Activated naive CD8-positive, alpha-beta T cell treated with anti-CD3 and anti-CD28 coated beads for 36 hours (primary cell): ENCODE results near the gene CMKLR1. TPM values are rescaled to one million over a fixed set of nuclear protein-coding genes. Genes with fewer than 3 reads are reported as not detected.

Experiments
- DNase-seq: peaks from one replicate; pipeline ENCODE4 v3.0.0; 2021
- H3K27ac Mint-ChIP-seq: one replicate; pipeline ENCODE4 v1.8.0; 2022; ENCODE audit warnings: mild to moderate bottlenecking, moderate library complexity, mixed read lengths
- H3K27me3 Mint-ChIP-seq: one replicate; pipeline ENCODE4 v1.8.0; 2022; ENCODE audit warnings: mild to moderate bottlenecking, mixed read lengths
- H3K36me3 Mint-ChIP-seq: one replicate; pipeline ENCODE4 v1.8.0; 2021; ENCODE audit warnings: mild to moderate bottlenecking, mixed read lengths
- H3K4me1 Mint-ChIP-seq: one replicate; pipeline ENCODE4 v1.8.0; 2021; ENCODE audit warnings: mixed read lengths
- H3K4me3 Mint-ChIP-seq: one replicate; pipeline ENCODE4 v1.8.0; 2022; ENCODE audit warnings: mild to moderate bottlenecking, moderate library complexity, mixed read lengths
- H3K9me3 Mint-ChIP-seq: one replicate; pipeline ENCODE4 v1.8.0; 2022; ENCODE audit warnings: mixed read lengths
- total RNA-seq, 2 experiments: library from RNA; stranded (reverse); gene quantifications; one replicate each; pipeline ENCODE4 v1.2.3, GENCODE V29; 2021

CMKLR1 gene
- total RNA-seq, 2 experiments from 2014 or later = not detected

DNA sequence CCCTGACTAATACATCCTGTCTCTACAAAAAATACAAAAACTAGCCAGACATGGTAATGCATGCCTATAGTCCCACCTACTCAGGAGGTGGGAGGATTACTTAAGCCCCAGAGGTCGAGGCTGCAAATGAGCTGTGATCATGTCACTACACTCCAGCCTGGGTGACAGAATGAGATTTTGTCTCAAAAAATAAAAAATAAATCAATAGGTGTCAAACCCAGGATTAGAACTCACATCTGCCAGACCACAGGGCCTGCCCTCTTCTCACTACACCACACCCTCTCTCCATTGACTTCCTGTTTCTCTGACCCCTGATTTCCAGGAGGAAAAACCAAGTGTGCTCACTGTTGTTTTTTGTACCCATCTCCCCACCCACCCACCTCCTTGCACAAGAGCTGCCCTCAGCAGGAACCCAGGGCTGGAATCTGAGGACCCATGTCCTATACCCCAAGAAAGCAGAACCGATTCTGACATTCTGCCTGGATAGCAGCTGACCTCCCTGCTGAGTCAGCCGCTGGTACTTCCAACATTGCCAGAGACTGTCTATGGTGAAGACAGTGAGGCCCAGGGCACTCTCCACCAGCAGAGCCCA is 6.2 kb downstream of the CMKLR1 start:
- no peak for DNase-seq
- no peak overlapping the region for H3K27ac Mint-ChIP-seq
- no peak overlapping the region for H3K4me3 Mint-ChIP-seq
- peaks cover 7% of the 10 kb centered on the region for H3K27me3 Mint-ChIP-seq
- H3K4me1 Mint-ChIP-seq = peaks cover 4% of the 10 kb centered on the region
- no peaks in the 10 kb centered on the region for H3K9me3 Mint-ChIP-seq
- H3K36me3 Mint-ChIP-seq = no peaks in the 10 kb centered on the region

DNA sequence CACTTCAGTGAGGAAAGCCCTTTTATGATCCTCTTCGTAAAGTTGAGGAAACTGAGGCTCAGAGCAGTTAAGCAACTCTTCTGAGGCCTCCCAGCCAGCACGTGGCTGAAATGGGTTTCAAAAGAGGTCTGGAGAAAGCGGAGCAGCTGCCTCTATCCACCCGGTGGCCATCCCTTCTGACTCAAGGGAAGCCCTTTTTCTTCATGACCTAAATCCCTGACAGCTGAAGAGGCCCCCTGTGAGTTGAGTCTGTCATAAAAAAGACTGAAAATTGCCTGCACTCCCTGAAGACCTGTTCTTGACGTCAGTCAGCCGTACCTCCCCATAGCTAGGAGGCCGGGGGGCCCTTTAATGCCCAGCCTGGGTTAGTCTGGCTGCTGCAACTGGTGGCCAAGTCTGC is 10.7 kb downstream of the CMKLR1 start:
- Mint-ChIP-seq H3K4me3 (no peak overlapping the region), H3K9me3 (no peaks in the 10 kb centered on the region)

DNA sequence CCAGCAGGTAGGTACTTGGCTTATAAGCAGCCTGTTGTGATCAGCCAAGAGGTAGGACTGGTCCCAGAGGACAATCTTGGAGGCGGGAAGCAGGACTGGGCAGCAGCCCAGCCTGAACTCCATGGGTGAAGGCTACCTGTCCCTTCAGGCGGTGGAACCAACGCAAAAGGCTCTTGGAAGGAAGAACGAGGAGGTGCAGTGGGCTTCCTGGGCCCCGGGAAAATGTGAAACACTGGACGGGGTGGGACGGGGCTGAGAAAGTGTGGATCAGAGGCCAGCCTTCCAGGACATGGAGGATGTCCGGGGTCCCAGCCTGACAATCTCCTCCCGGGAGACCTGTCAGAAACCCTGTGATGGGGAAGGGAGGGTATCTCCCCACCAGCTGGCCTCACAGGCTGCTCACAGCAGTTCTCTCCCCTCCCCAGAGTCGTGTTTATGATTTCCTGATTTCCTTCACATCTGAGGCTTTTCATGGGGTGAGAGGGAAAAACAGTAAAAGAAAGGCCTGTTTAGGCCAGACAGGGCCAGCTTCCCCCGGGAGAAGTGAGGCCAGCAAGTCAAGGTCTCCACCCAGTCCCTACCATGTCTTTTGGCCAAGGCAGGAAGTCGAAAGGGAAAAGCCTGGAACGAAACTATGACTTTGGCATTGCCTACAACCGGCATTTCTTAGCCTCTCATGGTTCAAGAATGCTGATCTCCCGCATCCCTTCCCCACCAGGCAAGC is 11.3 kb downstream of the CMKLR1 start:
- no peaks in the 10 kb centered on the region for H3K9me3 Mint-ChIP-seq
- H3K4me1 Mint-ChIP-seq = no peaks in the 10 kb centered on the region
- H3K27ac Mint-ChIP-seq = no peak overlapping the region
- H3K27me3 Mint-ChIP-seq = no peaks in the 10 kb centered on the region
- no peak for DNase-seq
- no peaks in the 10 kb centered on the region for H3K36me3 Mint-ChIP-seq
- no peak overlapping the region for H3K4me3 Mint-ChIP-seq

More for the DNA sequence above, 10.7 kb downstream of the CMKLR1 start:
- Mint-ChIP-seq H3K27me3 (no peaks in the 10 kb centered on the region), H3K36me3 (no peaks in the 10 kb centered on the region), H3K27ac (no peak overlapping the region), H3K4me1 (no peaks in the 10 kb centered on the region)
- no peak for DNase-seq

DNA sequence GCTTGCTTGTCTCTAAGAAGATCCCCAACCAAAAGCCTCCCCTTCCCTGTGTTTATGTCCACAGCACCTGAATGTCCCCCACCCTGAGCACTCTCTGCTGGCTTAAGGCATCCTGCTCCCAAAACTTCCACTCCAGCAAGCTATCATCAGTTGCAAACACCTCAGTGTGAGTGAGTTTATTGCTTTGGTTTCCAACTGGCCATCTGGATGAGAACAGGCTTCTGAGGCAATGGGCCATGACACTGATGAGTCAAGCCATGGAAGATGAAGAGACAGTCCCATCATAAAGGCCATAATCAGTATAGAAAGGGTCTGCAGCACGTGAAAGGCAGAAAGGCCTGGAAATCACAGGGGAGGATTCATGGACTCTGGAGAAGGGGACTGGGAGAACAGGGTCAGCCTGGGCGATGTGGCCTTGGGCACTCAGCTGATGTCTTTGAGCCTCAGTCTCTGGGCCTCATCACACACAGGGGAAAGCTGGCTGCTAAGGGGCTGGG is 12.8 kb downstream of the CMKLR1 start:
- H3K27ac Mint-ChIP-seq = no peak overlapping the region
- no peaks in the 10 kb centered on the region for H3K4me1 Mint-ChIP-seq
- no peak overlapping the region for H3K4me3 Mint-ChIP-seq
- H3K36me3 Mint-ChIP-seq = no peaks in the 10 kb centered on the region
- no peaks in the 10 kb centered on the region for H3K9me3 Mint-ChIP-seq
- no peaks in the 10 kb centered on the region for H3K27me3 Mint-ChIP-seq
- DNase-seq = no peak

DNA sequence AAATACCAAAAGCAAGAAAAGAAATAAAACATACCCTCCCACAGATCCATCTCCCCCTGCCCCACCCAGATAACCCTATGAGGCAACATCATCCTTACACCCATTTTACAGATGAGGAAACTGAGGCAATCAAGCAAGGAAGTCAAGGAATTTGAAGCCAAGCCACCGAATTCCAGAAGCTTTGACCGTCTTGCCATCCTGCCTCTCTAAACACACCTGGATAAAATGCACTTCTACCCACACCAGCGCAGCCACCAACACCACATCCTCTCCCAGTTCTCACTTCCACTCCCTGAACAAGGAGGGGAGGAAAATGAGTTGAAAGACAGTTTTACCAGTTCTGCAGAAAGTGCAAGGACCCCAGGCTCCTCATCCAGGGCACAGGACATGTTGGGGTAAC is 13.6 kb downstream of the CMKLR1 start:
- Mint-ChIP-seq H3K27ac (no peak overlapping the region), H3K4me1 (no peaks in the 10 kb centered on the region), H3K27me3 (no peaks in the 10 kb centered on the region), H3K9me3 (no peaks in the 10 kb centered on the region), H3K4me3 (no peak overlapping the region), H3K36me3 (no peaks in the 10 kb centered on the region)
- no peak for DNase-seq

DNA sequence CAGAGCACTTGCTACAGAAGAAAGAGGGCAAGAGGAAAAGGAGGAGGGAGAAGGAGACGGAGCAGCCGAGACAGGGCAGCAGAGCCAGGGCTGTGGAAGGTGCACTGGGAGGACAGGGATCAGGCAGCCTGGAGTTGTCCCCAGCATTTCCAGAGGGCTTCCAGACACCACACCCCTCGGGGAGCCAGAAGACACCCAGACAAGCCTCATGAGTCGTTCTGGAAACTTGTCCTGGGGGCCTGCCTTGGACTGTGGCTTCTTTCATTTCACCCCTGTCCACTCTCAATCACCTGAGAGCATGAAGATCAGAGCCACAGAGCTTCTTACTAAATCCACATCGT is 14.1 kb downstream of the CMKLR1 start:
- Mint-ChIP-seq H3K4me1 (no peaks in the 10 kb centered on the region), H3K4me3 (no peak overlapping the region), H3K27ac (no peak overlapping the region), H3K9me3 (no peaks in the 10 kb centered on the region), H3K27me3 (no peaks in the 10 kb centered on the region), H3K36me3 (no peaks in the 10 kb centered on the region)
- DNase-seq = no peak

DNA sequence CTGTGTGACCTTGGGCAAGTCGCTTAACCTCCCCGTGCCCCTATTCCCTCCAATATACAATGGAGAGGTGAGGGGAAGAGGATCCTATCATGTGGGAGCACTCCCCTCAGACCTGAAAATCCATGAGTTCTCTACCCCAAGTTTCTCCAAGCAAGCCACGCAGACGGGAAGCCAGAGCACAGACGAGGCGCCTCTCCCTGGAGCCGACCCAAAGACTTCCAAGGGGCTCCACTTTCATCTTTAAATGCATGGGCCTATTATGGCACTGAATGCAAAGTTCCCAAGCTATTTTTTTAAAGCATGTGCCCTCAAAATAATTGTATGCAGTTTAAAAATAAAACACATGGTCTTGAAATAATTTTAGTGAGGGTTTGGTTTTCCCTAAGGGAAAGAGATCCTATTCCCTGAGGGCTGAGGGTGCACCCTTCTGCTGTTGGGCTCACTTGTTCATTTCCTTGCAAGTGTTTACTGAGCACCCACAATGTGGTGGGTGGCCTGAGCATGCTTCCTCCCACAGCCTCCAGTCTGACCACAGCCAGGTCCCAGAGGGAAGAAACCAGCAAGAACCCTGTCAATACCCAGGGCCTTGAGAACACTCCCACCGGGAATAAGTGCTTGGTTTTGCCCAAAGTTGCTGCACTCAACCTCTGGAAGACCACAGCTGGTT is 14.6 kb downstream of the CMKLR1 start:
- H3K4me3 Mint-ChIP-seq = no peak overlapping the region
- H3K9me3 Mint-ChIP-seq = no peaks in the 10 kb centered on the region
- no peak overlapping the region for H3K27ac Mint-ChIP-seq

DNA sequence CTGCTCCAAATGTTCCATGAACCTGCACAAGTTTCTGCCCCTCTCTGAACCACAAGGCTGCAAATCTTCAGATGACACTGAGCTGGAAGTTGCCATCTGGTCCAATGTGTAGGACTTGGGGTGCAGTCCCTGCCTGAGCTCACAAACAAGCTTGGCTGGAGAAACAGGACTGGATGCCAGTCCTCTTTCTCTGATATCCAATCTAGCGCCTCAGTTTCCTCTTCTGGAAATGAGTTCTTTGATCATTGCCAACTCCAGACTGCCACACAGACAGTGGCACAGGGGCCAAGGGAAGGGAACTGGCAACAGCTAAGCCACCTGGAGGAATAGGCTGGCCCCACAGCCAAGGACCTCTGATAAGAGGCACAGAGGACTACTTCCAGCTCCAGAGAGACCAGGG is 15.5 kb downstream of the CMKLR1 start:
- DNase-seq = no peak
- H3K4me1 Mint-ChIP-seq = no peaks in the 10 kb centered on the region
- no peaks in the 10 kb centered on the region for H3K27me3 Mint-ChIP-seq
- peaks cover 1% of the 10 kb centered on the region for H3K9me3 Mint-ChIP-seq
- no peak overlapping the region for H3K4me3 Mint-ChIP-seq
- no peaks in the 10 kb centered on the region for H3K36me3 Mint-ChIP-seq
- no peak overlapping the region for H3K27ac Mint-ChIP-seq

More for the DNA sequence above, 14.6 kb downstream of the CMKLR1 start:
- Mint-ChIP-seq H3K4me1 (no peaks in the 10 kb centered on the region), H3K27me3 (no peaks in the 10 kb centered on the region), H3K36me3 (no peaks in the 10 kb centered on the region)
- DNase-seq = no peak

DNA sequence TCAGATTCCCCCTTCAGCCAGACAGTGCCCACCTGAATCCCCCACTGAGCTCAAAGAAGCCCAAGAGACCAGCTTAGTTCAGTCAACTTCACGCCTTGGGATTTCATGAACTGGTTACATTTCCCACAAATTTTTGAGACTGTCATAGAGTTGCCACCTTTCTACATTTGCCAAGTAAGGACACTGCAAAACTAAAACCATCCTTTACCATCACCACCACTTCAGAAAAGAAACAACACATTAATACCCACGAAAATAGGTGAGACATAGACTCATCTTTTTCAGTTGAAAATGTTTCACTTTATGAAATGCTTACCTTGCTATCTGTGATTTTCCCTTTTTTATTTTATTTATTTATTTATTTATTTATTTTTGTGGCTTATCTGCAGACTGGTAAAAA is 16.1 kb downstream of the CMKLR1 start:
- no peak overlapping the region for H3K27ac Mint-ChIP-seq
- H3K4me3 Mint-ChIP-seq = no peak overlapping the region
- no peaks in the 10 kb centered on the region for H3K4me1 Mint-ChIP-seq
- no peaks in the 10 kb centered on the region for H3K36me3 Mint-ChIP-seq
- no peak for DNase-seq
- peaks cover 1% of the 10 kb centered on the region for H3K9me3 Mint-ChIP-seq
- no peaks in the 10 kb centered on the region for H3K27me3 Mint-ChIP-seq

DNA sequence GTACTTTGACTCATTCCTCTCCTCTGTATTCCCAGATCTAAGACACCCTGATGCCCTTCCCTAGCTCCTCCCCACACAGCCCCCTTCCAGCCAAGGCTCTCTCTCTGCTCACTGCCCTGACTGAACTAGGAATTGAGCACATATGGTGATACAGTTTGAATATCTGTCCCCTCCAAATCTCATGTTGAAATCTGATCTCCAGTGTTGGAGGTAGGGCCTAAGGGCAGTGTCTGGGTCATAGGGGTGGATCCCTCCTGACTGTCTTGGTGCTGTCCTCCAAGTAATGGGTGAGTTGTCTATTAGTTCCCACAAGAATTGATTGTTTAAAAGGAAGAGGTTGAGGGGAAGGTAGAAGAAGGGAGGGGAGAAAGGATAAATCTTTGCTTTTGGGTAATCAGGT is 17.4 kb downstream of the CMKLR1 start:
- no peaks in the 10 kb centered on the region for H3K27me3 Mint-ChIP-seq
- H3K9me3 Mint-ChIP-seq = peaks cover 1% of the 10 kb centered on the region
- H3K4me3 Mint-ChIP-seq = no peak overlapping the region
- no peaks in the 10 kb centered on the region for H3K36me3 Mint-ChIP-seq
- DNase-seq = no peak
- no peak overlapping the region for H3K27ac Mint-ChIP-seq
- H3K4me1 Mint-ChIP-seq = no peaks in the 10 kb centered on the region

DNA sequence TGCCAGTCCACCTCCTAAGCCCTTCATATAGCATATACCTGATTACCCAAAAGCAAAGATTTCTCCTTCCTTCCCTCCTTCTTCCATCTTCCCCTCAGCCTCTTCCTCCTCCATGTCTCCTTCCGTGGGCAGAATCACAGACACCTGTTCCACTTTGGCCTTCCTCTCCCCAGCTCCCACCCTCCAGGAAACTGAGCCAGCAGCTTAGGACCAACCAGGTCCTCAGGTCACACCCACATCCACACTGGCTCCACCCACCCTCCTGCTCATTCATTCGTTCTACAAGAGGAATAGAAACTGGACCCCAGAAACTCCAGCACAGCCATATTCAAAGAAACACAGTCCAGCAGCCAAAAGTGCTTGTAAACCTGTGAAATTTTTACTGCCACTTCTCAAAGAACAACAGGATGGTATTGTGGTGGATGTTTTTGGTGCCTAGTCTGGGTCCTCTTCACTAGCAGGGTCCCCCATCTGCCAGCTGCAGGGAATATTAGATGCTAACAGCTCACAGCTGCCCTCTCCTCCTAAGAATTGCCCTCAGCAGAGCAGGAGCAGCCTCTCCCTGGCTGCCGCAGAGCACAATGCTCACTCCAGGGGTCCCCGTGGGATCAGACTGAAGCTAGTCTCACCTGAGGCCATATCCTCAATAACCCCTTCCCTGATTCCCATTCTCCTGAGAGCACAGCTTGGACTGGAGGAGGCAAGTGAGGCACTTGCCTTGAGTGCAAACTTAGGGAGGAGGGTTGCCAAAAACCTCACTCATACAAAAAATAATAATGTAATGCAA is 18.4 kb downstream of the CMKLR1 start:
- Mint-ChIP-seq H3K4me3 (no peak overlapping the region), H3K36me3 (no peaks in the 10 kb centered on the region), H3K27me3 (no peaks in the 10 kb centered on the region), H3K9me3 (peaks cover 1% of the 10 kb centered on the region), H3K4me1 (no peaks in the 10 kb centered on the region), H3K27ac (no peak overlapping the region)
- DNase-seq = no peak

DNA sequence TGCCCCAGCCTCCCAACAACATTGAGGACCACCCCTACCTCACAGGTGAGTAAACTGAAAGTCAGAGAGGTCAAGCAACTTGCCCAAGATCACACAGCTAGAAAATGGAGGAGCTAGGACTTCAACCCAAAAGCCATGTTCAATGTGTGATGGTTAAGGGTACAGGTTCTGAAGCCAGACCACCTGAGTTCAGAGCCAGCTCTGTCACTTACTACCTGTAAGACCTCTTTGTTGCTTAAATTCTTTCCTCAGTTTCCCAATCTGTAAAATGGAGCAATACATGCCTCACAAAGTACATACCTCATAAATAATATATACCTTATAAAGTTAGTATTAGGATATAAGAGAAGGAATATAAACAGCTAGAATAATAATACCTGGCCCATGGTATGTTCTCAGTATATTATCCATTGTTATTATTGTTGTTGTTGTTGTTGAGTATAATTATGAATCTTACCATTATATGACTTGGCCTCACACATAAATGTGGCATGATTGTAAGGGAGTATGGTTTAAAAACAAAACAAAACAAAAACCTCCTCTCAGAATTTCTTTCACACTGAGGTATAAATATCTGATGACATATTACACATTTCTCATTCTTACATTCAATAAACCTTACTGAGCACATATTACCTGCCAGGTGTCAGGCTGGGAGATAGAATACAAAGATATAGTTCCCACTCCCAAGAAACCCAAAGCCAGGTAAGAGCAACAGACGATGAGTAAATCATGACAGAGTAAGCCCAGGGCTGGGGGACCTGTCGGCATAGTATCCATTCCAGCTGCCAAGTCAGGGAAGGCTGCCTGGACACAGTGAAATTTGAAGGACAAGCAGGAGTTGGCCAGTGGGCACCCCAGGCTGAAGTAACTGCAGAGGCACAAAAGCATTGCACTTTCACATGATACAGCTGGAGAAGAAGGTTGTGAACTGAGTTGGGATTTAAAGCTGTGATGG is 19.6 kb downstream of the CMKLR1 start:
- no peaks in the 10 kb centered on the region for H3K4me1 Mint-ChIP-seq
- no peaks in the 10 kb centered on the region for H3K27me3 Mint-ChIP-seq
- peaks cover 1% of the 10 kb centered on the region for H3K9me3 Mint-ChIP-seq
- H3K4me3 Mint-ChIP-seq = no peak overlapping the region
- no peak overlapping the region for H3K27ac Mint-ChIP-seq
- no peak for DNase-seq
- H3K36me3 Mint-ChIP-seq = no peaks in the 10 kb centered on the region

DNA sequence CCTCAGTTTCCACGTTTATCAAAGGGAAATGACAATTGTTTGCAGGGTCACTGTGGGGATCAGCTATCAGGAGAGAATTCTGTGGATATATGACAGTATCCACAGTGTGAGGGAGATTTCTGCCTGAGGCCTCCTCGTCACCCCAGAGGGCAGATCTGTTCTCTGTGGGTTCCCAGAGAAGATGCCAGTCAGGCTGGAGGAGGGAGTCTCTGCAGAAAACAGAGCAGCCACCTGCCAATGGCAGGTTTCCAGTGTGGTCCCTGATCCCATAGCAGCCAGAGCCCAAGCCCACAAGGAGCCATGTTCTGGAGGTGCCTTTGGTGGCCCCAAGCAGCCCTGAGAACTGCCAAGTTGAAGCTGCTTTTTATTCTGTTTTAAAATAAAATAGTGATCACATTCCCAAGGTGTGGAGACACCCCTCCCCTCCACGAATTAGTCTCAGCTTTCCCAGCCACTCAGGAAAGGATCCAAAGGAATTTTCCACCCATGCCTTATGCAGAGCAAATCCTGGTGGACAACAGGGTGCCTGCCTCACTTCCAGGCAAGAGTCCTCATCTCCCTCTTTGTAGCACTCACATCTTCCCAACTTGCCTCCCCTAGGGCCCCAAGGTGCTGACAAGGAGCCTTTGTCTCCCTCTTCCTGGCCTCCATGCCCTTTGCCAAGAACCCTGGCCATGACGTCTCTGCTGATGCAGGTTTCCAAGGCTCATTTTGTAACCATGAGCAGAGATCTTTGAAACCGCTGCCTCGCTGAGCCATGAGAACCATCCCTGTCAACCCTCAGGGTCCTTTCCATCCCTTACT is 20.4 kb downstream of the CMKLR1 start:
- Mint-ChIP-seq H3K27me3 (no peaks in the 10 kb centered on the region), H3K27ac (no peak overlapping the region), H3K9me3 (peaks cover 1% of the 10 kb centered on the region), H3K4me3 (no peak overlapping the region), H3K36me3 (no peaks in the 10 kb centered on the region), H3K4me1 (peaks cover 3% of the 10 kb centered on the region)
- DNase-seq = no peak
